Heart right ventricle (tissue), 16 donors: ENCODE data around the gene CACNB1. TPM values are rescaled to one million over a fixed set of nuclear protein-coding genes. Genes with fewer than 3 reads are reported as not detected.

Source experiments
- ATAC-seq, 8 donors: fragments of 200-7000 bp; cut with Tn5 transposase; one replicate each; pipeline ENCODE4 v1.9.1; 2020; ENCODE audit warnings: mild to moderate bottlenecking in 8 of 8, moderate library complexity in 8 of 8, moderate number of reproducible peaks in 1 of 8
- DNase-seq, 2 donors: peaks; one replicate each; pipeline ENCODE4 v3.0.0-alpha.2; 2020
- H3K27ac ChIP-seq, 10 donors: fragments of 200-600 bp; sonication (generic) in 2 of 10; one replicate each; pipeline versions ENCODE4 v1.5.0 to v1.8.0; 2020 to 2022; ENCODE audit warnings: mild to moderate bottlenecking in 3 of 10
- H3K27me3 ChIP-seq, 7 donors: fragments of 200-600 bp; one replicate each; pipeline ENCODE4 v1.8.0; 2021 to 2022; ENCODE audit warnings: mild to moderate bottlenecking in 2 of 7
- H3K36me3 ChIP-seq, 9 donors: fragments of 200-600 bp; sonication (generic) in 1 of 9; one replicate each; pipeline versions ENCODE4 v1.5.0 to v1.8.0; 2020 to 2022; ENCODE audit warnings: mild to moderate bottlenecking in 2 of 9
- H3K4me1 ChIP-seq, 9 donors: fragments of 200-600 bp; sonication (generic) in 1 of 9; one replicate each; pipeline versions ENCODE4 v1.5.0 to v1.8.0; 2020 to 2022; ENCODE audit warnings: mild to moderate bottlenecking in 4 of 9
- H3K4me3 ChIP-seq, 10 donors: fragments of 200-600 bp; sonication (generic) in 2 of 10; one replicate each; pipeline versions ENCODE4 v1.5.0 to v1.8.0; 2020 to 2022; ENCODE audit warnings: mild to moderate bottlenecking in 7 of 10, moderate library complexity in 2 of 10
- H3K9me3 ChIP-seq, 11 donors: fragments of 200-600 bp in 10 of 11; sonication (generic) in 2 of 11; one replicate each; pipeline versions ENCODE4 v1.5.0 to v1.8.0; 2013 to 2022; ENCODE audit warnings: mild to moderate bottlenecking in 2 of 11, control low read depth in 1 of 11, moderate library complexity in 1 of 11
- WGBS, 2 donors: extraction: QIAGEN DNeasy Blood & Tissue Kit; methylation state at CpG; one replicate each; pipeline ENCODE4 v1.1.7; 2013; ENCODE audit warnings: inconsistent platforms in 1 of 2; 5-methylcytosine and 5-hydroxymethylcytosine counted together
- intact Hi-C, 10 donors: fragments of 100-400 bp; cut with DNase I; formaldehyde crosslinking; loops; one replicate each; pipeline versions ENCODE4 v1.11.1 to v1.14.2; 2022
- polyA plus RNA-seq, 2 donors: library from polyadenylated mRNA; stranded (reverse); fragments of 200-250 nt; gene quantifications; one replicate each; pipeline ENCODE4 v1.2.3, GENCODE V29; 2013
- total RNA-seq, 10 donors: library from RNA; stranded (reverse); fragmentation: NEBNext Ultra II Directional in 3 of 10; extraction: Animal tissue kit (Norgen Biotek cat#: 25700) in 3 of 10; gene quantifications; one replicate each; pipeline versions ENCODE4 v1.2.1 to v1.2.4, GENCODE V29; 2021 to 2023
- TF ChIP-seq, protein P1 (sequence below), 9 donors: fragments of 200-600 bp; sonication (generic) in 2 of 9; IDR thresholded peaks; one replicate each; pipeline versions ENCODE4 v1.5.0 to v1.8.0; 2021 to 2022; ENCODE audit warnings: antibody characterized with exemption in 9 of 9, mild to moderate bottlenecking in 5 of 9, moderate library complexity in 1 of 9
- donor health status: Arrhythmogenic right ventricular cardiomyopathy.
- donor health status: ischemic (EF 13 %, LVEDD 7.1; RV severe dilation, severe dysfunction).
- donor health status: healthy with polysubstance abuse.
- donor health status: DM: no; HTN: yes; CAD: no.
- donor health status: DM: no; HTN: no; CAD: no.
- donor health status: ischemic (EF 25% LVEDD 6.9; RV normal size, moderate dysfunction).
- donor health status: ischemic (EF 25% LVEDD 5.7; RV mildly dilated, moderate dysfunction).
- donor health status: healthy.
- donor health status: DM: yes; HTN: yes; CAD: no.
- donor health status: Ischemic cardiomyopathy.
- donor health status: ischemic (EF 35%, LVEDD 5.7; RV mildly dilated, moderate dysfunction).
- donor health status: nonischemic (EF 11% LVEDD 7.7; RV severe dilation, severe dysfunction).
- donor health status: DM: yes; HTN: yes; CAD: no.
- donor health status: PGD.
- donor health status: ischemic (EF 29% LVEDD 5.4; RV normal size, mild dysfunction).
- donor health status: nonischemic (EF 23%, LVEDD 6.1; RV moderate dilation, normal function).

Gene CACNB1
- total and polyA plus RNA-seq, 12 donors: 3.3 to 11.5 (median 5.3) TPM

DNA sequence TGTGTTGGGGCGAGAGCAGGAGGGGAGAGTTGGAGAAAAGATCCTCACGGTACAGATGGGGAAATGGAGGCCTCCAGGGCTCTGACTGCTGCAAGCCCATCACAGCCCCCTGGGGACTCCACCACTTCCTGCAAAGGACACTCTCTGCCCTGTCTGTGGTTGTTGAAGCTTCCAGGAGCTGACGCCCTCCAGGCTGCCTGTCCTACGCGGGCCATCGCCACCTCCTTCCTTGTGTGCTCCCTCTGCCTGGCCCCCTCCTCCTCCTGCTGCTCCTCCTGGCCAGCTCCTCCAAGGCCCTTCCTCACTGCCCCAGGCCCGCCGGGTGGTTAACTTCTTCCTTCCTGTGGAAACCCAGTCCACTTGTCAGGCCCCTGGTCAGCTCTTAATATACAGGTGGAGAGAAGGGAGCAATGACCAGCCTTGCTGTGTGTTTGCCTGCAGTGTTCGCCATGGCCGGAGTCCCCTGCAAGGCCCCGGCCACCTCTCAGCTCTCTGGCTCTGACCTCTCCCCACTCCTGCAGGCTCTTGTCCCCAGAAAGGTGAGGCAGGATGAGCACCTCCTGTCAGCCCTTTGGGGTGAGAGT, 46.6 kb upstream of the CACNB1 start:
- no peak overlapping the region for H3K27ac ChIP-seq
- ATAC-seq (peak in 7 of 8 donors; percentile 3 to 36 (median 17)), DNase-seq (no peak)
- peaks cover 0 to 11% (median 7%) of the 10 kb centered on the region in 7 donors for H3K27me3 ChIP-seq
- peaks cover 0 to 17% (median 5%) of the 10 kb centered on the region in 9 donors for H3K4me1 ChIP-seq
- no peaks in the 10 kb centered on the region for H3K9me3 ChIP-seq
- intact Hi-C loops: loop anchor here in 9 of 10 donors (1.0 to 10.0 kb wide), 8 partner anchors 35 to 269 kb away; partner anchors contain the start of gene ARL5C (in 2 of the 9)
- 40 to 43% methylated on average over 11 of the region's 11 CpGs for WGBS, 2 donors
- TF ChIP-seq, protein P1, sequence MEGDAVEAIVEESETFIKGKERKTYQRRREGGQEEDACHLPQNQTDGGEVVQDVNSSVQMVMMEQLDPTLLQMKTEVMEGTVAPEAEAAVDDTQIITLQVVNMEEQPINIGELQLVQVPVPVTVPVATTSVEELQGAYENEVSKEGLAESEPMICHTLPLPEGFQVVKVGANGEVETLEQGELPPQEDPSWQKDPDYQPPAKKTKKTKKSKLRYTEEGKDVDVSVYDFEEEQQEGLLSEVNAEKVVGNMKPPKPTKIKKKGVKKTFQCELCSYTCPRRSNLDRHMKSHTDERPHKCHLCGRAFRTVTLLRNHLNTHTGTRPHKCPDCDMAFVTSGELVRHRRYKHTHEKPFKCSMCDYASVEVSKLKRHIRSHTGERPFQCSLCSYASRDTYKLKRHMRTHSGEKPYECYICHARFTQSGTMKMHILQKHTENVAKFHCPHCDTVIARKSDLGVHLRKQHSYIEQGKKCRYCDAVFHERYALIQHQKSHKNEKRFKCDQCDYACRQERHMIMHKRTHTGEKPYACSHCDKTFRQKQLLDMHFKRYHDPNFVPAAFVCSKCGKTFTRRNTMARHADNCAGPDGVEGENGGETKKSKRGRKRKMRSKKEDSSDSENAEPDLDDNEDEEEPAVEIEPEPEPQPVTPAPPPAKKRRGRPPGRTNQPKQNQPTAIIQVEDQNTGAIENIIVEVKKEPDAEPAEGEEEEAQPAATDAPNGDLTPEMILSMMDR (IDR thresholded peaks at IDR 0.05): no peak
- H3K4me3 ChIP-seq: no peak overlapping the region
- H3K36me3 ChIP-seq: no peaks in the 10 kb centered on the region

DNA sequence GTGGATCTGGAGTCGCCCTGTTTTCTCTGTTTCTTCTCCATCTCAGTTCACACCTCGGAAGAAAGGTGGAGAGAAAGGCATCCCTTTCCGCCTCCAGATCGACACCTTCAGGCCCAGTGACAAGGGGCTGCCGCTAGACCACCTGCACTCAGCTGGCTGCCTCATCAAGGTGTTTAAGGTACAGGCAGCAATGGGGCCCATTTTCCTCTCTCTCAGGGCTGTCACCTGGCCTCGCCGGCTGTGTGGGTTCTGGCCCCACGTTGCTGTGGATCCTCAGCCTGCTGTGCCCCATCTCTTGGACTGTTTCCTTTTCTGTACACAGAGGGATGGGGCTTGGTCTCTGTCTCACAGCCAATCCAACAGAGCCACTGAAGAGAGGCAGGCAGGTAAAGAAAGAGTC, 45.7 kb upstream of the CACNB1 start:
- no peak overlapping the region for H3K27ac ChIP-seq
- DNase-seq (no peak), ATAC-seq (no peak)
- WGBS, 2 donors: 71 to 80% methylated on average over 8 of the region's 8 CpGs
- H3K4me1 ChIP-seq: peaks cover 1 to 23% (median 5%) of the 10 kb centered on the region in 9 donors
- H3K9me3 ChIP-seq: no peaks in the 10 kb centered on the region
- no peak overlapping the region for H3K4me3 ChIP-seq
- peaks cover 0 to 15% (median 8%) of the 10 kb centered on the region in 7 donors for H3K27me3 ChIP-seq
- no peaks in the 10 kb centered on the region for H3K36me3 ChIP-seq
- TF ChIP-seq, protein P1 (IDR thresholded peaks at IDR 0.05): no peak
- intact Hi-C loops: loop anchor here in 7 of 10 donors (5.0 to 10.0 kb wide), 5 partner anchors 36 to 268 kb away; partner anchors contain the start of gene ARL5C (in 2 of the 7)

DNA sequence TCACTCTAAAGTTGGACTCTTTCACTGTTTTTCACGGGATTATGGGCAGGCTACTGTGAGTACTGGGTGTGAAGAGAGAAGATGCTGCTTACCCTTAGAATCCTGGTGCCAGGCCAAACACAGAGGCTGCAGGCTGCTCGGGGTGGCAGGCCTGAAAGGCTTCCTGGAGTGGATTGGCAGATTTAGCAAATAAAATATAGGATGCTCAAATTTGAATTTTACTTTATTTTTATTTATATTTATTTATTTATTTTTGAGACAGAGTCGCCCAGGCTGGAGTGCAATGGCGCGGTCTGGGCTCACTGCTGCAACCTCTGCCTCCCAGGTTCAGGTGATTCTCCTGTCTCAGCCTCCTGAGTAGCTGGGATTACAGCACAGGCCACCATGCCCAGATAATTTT, 43.2 kb upstream of the CACNB1 start:
- no peak for ATAC-seq
- intact Hi-C loops: loop anchor here in 7 of 10 donors (5.0 to 10.0 kb wide), 5 partner anchors 33 to 266 kb away; partner anchors contain the start of gene ARL5C (in 2 of the 7)
- H3K9me3 ChIP-seq: no peaks in the 10 kb centered on the region
- H3K4me1 ChIP-seq: peaks cover 3 to 25% (median 5%) of the 10 kb centered on the region in 9 donors
- H3K4me3 ChIP-seq: no peak overlapping the region
- DNase-seq: no peak
- TF ChIP-seq, protein P1 (IDR thresholded peaks at IDR 0.05): no peak
- no peak overlapping the region for H3K27ac ChIP-seq
- no peaks in the 10 kb centered on the region for H3K36me3 ChIP-seq
- peaks cover 0 to 20% (median 8%) of the 10 kb centered on the region in 7 donors for H3K27me3 ChIP-seq
- WGBS, 2 donors: 88 to 94% methylated on average over 5 of the region's 5 CpGs

DNA sequence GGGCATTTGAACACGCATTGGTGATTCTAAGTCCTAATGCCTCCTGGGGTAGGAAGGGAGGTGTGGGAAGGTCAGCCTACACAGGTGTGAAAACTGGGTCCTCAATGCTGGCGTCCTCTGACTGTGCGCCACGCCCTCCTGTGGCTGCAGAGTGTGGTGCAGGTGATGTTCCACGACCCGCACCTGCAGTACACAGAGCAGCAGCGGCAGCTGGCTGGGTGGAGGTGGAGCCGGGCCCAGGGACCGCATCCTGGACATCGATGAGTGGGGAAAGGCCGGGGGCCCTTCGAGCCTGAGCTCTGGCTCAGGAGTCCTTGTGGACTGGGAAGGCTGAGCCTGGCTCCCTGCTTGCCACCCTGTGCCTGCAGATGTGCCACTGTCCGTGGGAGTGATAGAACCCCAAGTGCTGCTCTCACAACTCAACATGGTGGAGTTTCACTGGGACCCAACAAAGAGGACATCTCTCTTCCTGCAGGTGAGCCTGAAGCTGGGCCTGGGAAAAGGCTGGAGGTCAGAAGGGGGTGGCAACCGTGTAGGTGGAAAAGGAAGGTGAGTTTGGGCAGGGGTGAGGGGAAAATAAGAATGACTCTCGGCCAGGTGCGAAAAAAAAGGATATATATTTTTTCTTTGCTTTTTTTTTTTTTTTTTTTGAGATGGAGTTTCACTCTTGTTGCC, 42.3 kb upstream of the CACNB1 start:
- Histone ChIP-seq H3K27me3 (peaks cover 0 to 25% (median 11%) of the 10 kb centered on the region in 7 donors), H3K36me3 (no peaks in the 10 kb centered on the region), H3K27ac (no peak overlapping the region), H3K4me1 (peaks cover 0 to 22% (median 5%) of the 10 kb centered on the region in 9 donors), H3K9me3 (no peaks in the 10 kb centered on the region), H3K4me3 (no peak overlapping the region)
- 27 to 33% methylated on average over 16 of the region's 16 CpGs for WGBS, 2 donors
- DNase-seq: peak in 1 of 2 donors; percentile 30
- intact Hi-C loops: loop anchor here in 7 of 10 donors (2.0 to 10.0 kb wide), 7 partner anchors 32 to 265 kb away; partner anchors contain the start of gene ARL5C (in 4 of the 7)
- ATAC-seq: peak in 2 of 8 donors; percentile 5 to 28
- TF ChIP-seq, protein P1 (IDR thresholded peaks at IDR 0.05): peak in 7 of 9 donors; percentile 46 to 56 (median 52)
